HG03064 (cell line): ENCODE measurements around the gene LHFPL6.
A peak's percentile ranks its signal among the peaks of the same experiment; 100 is the strongest.

Source experiments
- ATAC-seq: cut with Tn5 transposase; IDR thresholded peaks from one replicate; pipeline ENCODE4 v1.9.1; 2021; ENCODE audit warnings: low read depth; ENCODE audit not compliant: unreplicated experiment

The LHFPL6 gene

DNA sequence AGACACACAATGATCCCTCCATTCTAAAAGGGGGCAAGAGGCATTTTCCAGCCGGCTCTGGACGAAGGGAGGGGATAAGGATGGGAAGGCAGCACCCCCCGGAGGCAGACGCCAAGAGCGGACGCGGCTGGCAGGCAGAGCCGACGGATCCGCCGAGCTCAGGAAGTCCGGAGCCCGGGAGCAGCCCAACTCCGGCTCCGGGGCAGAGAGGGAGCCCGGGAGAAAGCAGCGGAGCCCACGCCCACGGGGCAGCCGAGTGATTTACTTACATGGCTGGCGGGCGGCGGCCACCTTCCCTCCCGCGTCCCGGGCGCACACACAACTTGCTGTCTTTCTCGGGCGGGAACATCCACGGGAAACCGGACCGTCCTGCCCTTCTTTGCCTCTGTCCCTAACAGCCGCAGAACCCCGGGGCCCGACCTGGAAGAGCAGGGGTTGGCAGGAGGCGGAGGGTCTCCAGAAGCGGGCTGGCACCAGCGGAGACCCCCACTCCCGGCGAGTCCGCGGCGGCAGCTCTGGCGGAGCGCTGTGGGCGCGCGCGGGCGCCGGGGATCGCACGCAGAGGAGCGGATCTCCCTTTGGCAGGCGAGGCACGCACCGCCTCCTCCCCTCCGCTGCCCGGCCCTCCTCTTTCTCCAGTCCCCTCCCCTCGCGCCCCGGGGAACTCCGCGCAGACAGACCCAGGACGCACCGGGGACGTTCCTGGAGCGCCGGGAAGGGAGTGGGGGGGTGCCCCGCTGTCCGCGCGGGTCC, at the start of gene LHFPL6:
Gene LHFPL6 (minus strand): TSS at position 580 of the 753 bp plus-strand sequence.
- peak; percentile 90 for ATAC-seq

- no peak for ATAC-seq
These were observed 43.1 kb upstream of the LHFPL6 start for GRCh38 chr13:39646122-39646521.

DNA sequence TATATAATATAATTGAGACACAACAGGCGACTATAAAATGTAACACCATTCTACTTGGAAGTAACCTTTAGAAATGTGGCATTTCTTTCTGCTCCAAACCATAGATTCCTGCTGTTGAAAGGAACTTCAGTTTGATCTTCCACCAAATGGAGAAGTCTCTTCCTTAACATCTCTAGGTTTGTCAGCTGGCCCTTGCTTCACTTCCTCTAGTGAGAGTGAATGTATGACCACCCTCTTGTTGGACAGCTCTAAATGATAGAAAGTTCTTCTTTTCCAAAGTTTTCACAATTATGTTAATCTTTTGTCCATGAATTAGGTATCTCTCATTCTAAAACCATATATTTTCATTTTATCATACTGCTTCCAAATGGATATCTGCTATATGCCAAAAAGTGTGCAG, 38.7 kb upstream of the LHFPL6 start:
- no peak for ATAC-seq

- no peak for ATAC-seq
These were observed 34.9 kb upstream of the LHFPL6 start for GRCh38 chr13:39637890-39638289.

DNA sequence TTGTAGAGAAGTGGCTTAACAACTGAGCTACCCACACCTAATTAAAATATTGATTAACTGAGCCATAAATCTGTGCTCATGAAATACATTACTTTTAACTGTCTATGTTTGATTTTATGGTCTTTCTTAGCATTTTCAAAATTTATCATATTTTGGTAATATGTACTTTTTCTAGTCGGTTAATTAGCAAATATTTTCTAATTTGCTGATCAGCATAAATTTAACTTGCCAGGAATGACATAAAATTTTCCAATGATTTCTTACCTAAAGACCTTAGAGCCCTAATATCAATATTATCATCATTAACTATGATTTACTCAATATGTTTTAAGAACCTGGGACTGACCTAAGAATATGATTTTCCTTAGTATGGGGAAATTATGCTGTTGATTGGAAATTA, 32.6 kb upstream of the LHFPL6 start:
- no peak for ATAC-seq

GRCh38 chr13:39632994-39633393, 30.0 kb upstream of the LHFPL6 start:
- ATAC-seq = no peak

DNA sequence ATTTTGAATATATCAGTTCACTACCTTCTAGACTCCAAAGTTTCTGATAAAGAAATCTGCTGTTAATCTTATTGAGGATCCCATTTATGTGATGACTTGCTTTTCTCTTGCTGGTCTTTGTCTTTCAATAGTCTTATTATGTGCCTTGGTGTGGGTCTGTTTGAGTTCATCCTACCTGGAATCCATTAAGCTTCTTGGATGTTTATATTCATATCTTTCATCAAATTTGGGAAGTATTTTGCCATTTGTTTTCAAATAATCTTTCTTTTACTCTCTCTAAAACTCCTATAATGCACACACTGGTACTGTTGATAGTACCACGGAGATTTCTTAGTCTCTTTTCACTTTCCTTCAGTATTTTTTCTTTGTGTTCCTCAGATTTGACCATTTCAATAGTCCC, 28.3 kb upstream of the LHFPL6 start:
- ATAC-seq = no peak

DNA sequence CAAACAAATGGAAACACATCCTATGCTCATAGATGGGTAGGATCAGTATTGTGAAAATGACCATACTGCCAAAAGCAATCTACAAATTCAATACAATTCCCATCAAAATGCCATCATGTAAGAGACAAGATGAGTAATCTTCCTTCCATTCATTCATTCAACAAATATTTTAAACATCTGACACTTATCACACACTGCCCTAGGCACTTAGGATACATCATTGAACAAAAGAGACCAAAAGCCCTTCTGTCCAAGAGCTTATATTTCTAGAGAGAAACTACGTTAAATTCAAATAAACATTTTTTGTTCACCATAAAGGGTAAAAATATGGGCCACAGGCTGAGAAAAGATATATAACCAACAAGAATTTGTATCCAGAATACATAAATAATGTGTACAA, 20.5 kb upstream of the LHFPL6 start:
- ATAC-seq = no peak

DNA sequence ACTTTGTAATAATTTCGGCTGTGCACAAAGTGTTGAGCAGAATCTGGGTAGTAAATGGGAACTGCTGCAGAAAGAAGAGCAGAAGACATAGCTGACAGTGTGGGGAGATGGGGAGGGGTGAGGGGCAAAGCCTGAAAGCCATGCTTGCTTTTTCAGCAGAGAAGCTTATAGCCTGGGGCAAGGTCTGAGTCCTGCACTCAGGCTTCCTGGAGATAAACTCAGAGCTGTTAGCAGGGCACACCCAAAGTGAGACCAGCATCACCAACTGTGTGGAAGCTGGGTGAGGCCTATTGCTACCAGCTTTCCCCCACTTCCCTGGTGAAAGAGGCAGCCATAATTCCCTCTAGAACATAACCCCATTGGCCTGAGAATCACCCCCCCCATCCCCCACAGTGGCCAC, 15.6 kb upstream of the LHFPL6 start:
- no peak for ATAC-seq

DNA sequence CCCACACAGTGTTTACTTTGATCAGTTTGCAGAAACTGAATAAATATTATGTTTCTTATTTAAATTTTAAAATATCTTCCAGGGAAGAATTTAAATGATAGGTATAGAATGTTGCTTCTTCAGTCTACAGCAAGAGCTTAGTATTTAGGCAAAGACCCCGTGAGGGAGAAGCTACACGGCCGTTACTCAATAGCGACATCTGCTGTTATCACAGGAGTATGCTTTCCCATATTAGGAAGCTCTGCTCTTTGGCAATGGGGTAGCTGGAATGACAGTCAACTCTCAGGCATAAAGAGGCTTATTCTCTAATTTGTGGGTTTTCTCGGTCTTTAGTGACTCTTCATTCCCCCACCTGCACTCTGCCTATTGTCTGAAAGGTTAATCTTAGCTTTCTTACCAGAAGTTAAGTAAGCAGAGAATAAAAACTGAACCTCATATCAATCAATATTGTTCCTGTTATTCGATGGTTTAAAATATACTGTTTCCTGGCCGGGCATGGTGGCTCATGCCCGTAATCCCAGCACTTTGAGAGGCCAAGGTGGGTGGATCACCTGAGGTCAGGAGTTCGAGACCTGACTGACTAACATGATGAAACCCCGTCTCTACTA, 13.2 kb upstream of the LHFPL6 start:
- ATAC-seq = no peak

DNA sequence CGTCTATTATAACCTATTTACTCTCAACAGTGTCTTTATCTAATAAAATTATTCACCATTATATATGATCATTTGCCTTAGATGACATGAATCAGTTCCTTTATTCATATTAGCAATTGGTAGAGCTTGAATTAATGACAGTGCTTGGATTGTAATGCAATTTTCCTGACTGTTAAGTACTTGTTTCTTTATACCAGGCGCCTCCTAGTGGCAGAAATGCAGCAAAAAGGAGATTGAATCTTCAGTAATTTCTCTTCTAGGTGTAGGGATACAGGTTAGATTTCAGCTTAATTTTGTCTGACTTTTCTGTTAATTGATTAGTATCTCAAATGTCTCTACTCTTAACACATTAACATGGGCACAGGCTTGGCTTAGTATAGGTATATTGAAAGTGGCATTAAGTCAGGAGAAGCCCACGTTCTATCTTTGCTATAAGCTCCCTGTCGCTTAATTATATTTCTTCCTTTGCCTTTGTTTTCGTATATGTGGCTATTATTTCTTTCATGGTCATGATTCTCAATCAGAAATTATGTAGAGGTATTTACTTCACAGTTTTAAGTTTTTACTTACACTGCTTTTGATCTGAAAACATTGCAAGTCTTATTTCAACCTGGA, 9.1 kb upstream of the LHFPL6 start:
- no peak for ATAC-seq

DNA sequence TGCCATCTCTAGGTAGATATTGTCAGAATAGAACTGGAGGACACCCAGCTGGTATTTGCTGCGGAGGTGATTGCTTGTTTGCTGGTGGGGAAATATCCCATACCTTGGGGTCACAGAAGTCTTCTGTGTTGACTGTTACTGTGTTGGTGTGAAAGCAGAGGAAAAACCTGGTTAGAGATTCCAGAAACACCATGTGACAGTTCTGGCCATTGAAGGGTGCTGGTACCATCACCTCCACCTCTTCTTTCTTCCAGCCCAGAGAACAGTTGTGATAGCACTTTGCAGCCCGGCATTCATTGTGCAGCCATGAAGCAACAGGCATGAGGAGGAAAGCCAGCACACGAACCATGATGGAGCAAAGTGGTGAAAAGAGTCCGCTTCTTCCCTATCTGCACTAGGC, 4.9 kb upstream of the LHFPL6 start:
- ATAC-seq = no peak

DNA sequence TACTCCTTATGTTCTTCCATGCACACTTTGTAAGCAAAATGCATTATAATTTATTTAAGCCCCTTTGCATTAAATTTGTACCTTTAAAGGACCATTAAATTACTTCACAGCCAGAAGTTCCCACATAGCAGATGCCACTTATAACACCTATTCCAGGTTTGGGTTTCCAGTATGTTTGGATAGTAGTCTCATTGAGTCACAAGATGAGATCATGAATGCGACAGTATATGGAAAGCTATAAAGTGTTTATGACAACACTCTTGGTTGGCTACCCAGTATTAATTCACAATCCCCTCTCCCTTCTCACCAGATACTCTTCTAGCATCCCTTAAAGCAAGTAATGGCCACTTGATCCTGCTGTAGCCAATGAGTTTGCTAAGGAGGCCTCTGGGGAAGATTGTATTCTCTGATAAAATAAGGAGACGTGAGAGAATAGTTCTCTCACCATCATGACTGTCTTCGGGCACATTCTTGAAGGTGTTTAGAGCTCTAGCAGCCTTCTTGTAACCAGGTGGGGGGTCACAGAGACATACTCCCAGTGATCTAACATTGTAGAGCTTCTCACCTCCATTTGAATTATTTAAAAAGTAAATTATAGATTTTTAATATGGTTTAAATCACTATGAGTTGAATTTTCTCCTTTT, 2.8 kb upstream of the LHFPL6 start:
- no peak for ATAC-seq

GRCh38 chr13:39604756-39605155, 1.8 kb upstream of the LHFPL6 start:
- ATAC-seq = no peak

- ATAC-seq = peak; percentile 15
These were observed 493 bp upstream of the LHFPL6 start for GRCh38 chr13:39603424-39603947.

- ATAC-seq = peak; percentile 5
These were observed 748 bp downstream of the LHFPL6 start for GRCh38 chr13:39602277-39602613.

GRCh38 chr13:39601636-39602035, 1.4 kb downstream of the LHFPL6 start:
- no peak for ATAC-seq

DNA sequence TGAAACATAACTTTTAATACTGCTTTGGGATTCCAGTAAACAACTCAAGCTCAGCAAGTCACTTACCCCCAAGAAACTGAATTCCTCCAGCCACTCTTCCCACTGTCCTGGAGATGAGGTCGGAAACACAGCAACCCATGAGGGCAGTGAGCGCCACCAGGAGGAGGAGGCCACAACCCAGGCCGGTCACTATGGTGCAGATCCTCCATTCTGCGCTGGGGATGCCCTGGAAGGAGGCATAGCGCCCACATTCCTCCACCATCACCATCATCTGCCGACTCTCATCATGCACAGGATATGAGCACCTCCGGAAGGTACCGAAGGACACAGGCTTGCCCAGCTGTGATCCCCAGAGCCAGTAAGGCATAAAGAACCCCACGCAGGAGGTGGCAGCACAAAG, 2.2 kb downstream of the LHFPL6 start:
- ATAC-seq = no peak

DNA sequence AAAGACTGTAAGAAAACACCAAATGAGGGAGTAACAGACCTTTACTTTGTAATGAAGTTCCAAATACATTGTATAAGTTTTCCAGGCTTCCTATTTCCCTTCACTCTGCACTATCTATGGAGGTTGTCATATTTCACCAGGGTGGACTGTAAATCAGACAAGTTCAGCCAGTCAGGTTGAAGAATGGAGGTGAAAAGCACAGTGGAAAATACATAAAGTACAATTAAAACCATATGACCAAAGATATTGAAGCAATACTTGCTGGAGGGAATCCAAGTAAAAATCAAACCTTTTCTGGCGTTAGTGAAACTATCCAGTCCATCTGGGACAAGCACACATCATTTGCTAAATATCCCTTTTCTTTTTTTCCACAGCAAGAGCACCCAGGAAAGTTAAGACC, 3.2 kb downstream of the LHFPL6 start:
- no peak for ATAC-seq

DNA sequence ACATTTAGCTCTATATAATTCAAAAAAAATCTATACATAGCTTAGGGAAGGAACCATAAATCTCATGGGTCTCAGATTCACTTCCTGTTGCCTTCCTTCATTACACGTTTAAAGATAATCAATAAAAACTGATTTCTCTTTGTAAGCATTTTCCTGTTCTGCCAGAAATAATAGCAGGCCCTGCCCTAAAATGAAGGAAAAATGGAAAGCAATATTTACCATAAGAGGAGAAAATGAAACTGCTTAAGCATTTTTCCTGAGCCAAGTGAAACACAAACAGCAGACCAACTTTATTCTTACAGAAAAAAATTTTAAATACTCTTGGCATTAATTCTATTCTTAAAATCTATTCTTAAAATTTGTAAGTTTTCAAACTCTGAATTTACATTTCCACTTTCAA, 4.0 kb downstream of the LHFPL6 start:
- no peak for ATAC-seq

DNA sequence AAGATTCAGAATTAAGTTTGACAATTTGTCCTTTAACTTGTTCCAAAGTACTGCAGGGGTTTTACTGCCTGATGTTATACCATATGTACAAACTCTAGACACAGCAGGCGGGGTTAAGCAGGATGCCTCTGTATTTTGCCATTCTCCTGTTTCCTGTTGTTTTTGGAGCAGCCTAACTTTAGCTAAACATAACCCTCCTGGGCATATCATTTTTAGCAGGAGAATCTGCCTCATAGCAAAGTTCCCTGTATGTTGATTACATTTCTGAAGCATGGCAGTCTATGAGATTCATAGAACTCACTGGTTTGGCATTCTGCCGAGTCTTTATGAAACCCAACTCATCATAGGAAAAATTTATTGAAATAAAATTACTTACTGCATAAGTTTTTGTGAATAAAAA, 5.2 kb downstream of the LHFPL6 start:
- no peak for ATAC-seq
